ENCODE results near the gene DYNLT3. TPM values are rescaled to one million over a fixed set of nuclear protein-coding genes. Genes with fewer than 3 reads are reported as not detected.

Gene DYNLT3
- total and polyA plus RNA-seq, 2 experiments from 2014 or later: 43.4 to 64.3 TPM

- H3K9ac ChIP-seq: no peak overlapping the region
- H3K36me3 ChIP-seq (ENCODE audit: low read depth): no peaks in the 10 kb centered on the region
- 90 to 98% methylated on average over 3 of the region's 3 CpGs for WGBS, 2 experiments (ENCODE audit: low coverage in 1 of 2, low lambda C conversion rate in 2 of 2, missing lambda C conversion rate in 2 of 2)
- H3K9me3 ChIP-seq (ENCODE audit: low read depth): no peaks in the 10 kb centered on the region
- no peaks in the 10 kb centered on the region for H3K79me2 ChIP-seq (ENCODE audit: insufficient read depth)
- no peak overlapping the region for H3K4me3 ChIP-seq
- no peaks in the 10 kb centered on the region for H4K20me1 ChIP-seq (ENCODE audit: insufficient read depth)
- H3K27me3 ChIP-seq (replicated peaks; ENCODE audit: insufficient read depth): no peaks in the 10 kb centered on the region
- H3K4me2 ChIP-seq (ENCODE audit: unreplicated experiment): no peak overlapping the region
- no peak overlapping the region for H3K27ac ChIP-seq
- no peak overlapping the region for H2AFZ ChIP-seq
- in situ Hi-C loops (cut with MboI): no loop called here
- no peaks in the 10 kb centered on the region for H3F3A ChIP-seq (ENCODE audit: insufficient read depth)
- no peaks in the 10 kb centered on the region for H3K4me1 ChIP-seq (ENCODE audit: insufficient read depth)
- H3K9me2 ChIP-seq (ENCODE audit: insufficient read depth): no peaks in the 10 kb centered on the region
- DNase-seq: no peak
- TF ChIP-seq EZH2 (IDR thresholded peaks at IDR 0.05; ENCODE audit: insufficient read depth, poor library complexity, severe bottlenecking) (no peak), EZH2phosphoT487 (IDR thresholded peaks at IDR 0.05; ENCODE audit: insufficient read depth, low read depth) (no peak)
Measured at GRCh38 chrX:37840931-37841330, 6.4 kb downstream of the DYNLT3 start.

- Histone ChIP-seq H3K36me3 (ENCODE audit: low read depth) (no peaks in the 10 kb centered on the region), H3K79me2 (ENCODE audit: insufficient read depth) (no peaks in the 10 kb centered on the region), H3K4me1 (ENCODE audit: insufficient read depth) (no peaks in the 10 kb centered on the region), H3K4me2 (ENCODE audit: unreplicated experiment) (no peak overlapping the region), H3K9me2 (ENCODE audit: insufficient read depth) (no peaks in the 10 kb centered on the region), H3K9me3 (ENCODE audit: low read depth) (no peaks in the 10 kb centered on the region), H2AFZ (no peak overlapping the region), H3K27me3 (replicated peaks; ENCODE audit: insufficient read depth) (no peaks in the 10 kb centered on the region), H3K4me3 (no peak overlapping the region), H3F3A (ENCODE audit: insufficient read depth) (no peaks in the 10 kb centered on the region), H3K9ac (no peak overlapping the region), H3K27ac (no peak overlapping the region), H4K20me1 (ENCODE audit: insufficient read depth) (no peaks in the 10 kb centered on the region)
- 95 to 98% methylated on average over 4 of the region's 4 CpGs for WGBS, 2 experiments (ENCODE audit: low coverage in 1 of 2, low lambda C conversion rate in 2 of 2, missing lambda C conversion rate in 2 of 2)
- TF ChIP-seq EZH2 (IDR thresholded peaks at IDR 0.05; ENCODE audit: insufficient read depth, poor library complexity, severe bottlenecking): no peak
- TF ChIP-seq EZH2phosphoT487 (IDR thresholded peaks at IDR 0.05; ENCODE audit: insufficient read depth, low read depth): no peak
- in situ Hi-C loops (cut with MboI): no loop called here
- no peak for DNase-seq
Measured at GRCh38 chrX:37834937-37835336, 12.4 kb downstream of the DYNLT3 start.

- Histone ChIP-seq H3K36me3 (ENCODE audit: low read depth) (no peaks in the 10 kb centered on the region), H3K27ac (no peak overlapping the region), H3K4me3 (no peak overlapping the region), H3K4me1 (ENCODE audit: insufficient read depth) (no peaks in the 10 kb centered on the region), H2AFZ (no peak overlapping the region), H3K9ac (no peak overlapping the region), H3K9me2 (ENCODE audit: insufficient read depth) (no peaks in the 10 kb centered on the region), H4K20me1 (ENCODE audit: insufficient read depth) (no peaks in the 10 kb centered on the region), H3K27me3 (replicated peaks; ENCODE audit: insufficient read depth) (no peaks in the 10 kb centered on the region), H3K4me2 (ENCODE audit: unreplicated experiment) (no peak overlapping the region), H3K9me3 (ENCODE audit: low read depth) (no peaks in the 10 kb centered on the region), H3F3A (ENCODE audit: insufficient read depth) (no peaks in the 10 kb centered on the region), H3K79me2 (ENCODE audit: insufficient read depth) (no peaks in the 10 kb centered on the region)
- in situ Hi-C loops (cut with MboI): no loop called here
- TF ChIP-seq EZH2phosphoT487 (IDR thresholded peaks at IDR 0.05; ENCODE audit: insufficient read depth, low read depth) (no peak), EZH2 (IDR thresholded peaks at IDR 0.05; ENCODE audit: insufficient read depth, poor library complexity, severe bottlenecking) (no peak)
- no peak for DNase-seq
- 70 to 71% methylated on average over 1 of the region's 1 CpG for WGBS, 2 experiments (ENCODE audit: low coverage in 1 of 2, low lambda C conversion rate in 2 of 2, missing lambda C conversion rate in 2 of 2)
Measured at GRCh38 chrX:37830371-37830770, 17.0 kb downstream of the DYNLT3 start.

- 27 to 47% methylated on average over 1 of the region's 1 CpG for WGBS, 2 experiments (ENCODE audit: low coverage in 1 of 2, low lambda C conversion rate in 2 of 2, missing lambda C conversion rate in 2 of 2)
- H3K4me2 ChIP-seq (ENCODE audit: unreplicated experiment): no peak overlapping the region
- no peak overlapping the region for H3K4me3 ChIP-seq
- H3K36me3 ChIP-seq (ENCODE audit: low read depth): no peaks in the 10 kb centered on the region
- H3K27ac ChIP-seq: no peak overlapping the region
- H3K27me3 ChIP-seq (replicated peaks; ENCODE audit: insufficient read depth): no peaks in the 10 kb centered on the region
- no peak overlapping the region for H2AFZ ChIP-seq
- no peaks in the 10 kb centered on the region for H3K9me2 ChIP-seq (ENCODE audit: insufficient read depth)
- H3K9me3 ChIP-seq (ENCODE audit: low read depth): no peaks in the 10 kb centered on the region
- H3K4me1 ChIP-seq (ENCODE audit: insufficient read depth): no peaks in the 10 kb centered on the region
- H3K79me2 ChIP-seq (ENCODE audit: insufficient read depth): no peaks in the 10 kb centered on the region
- H3K9ac ChIP-seq: no peak overlapping the region
- H4K20me1 ChIP-seq (ENCODE audit: insufficient read depth): no peaks in the 10 kb centered on the region
- in situ Hi-C loops (cut with MboI): no loop called here
- no peaks in the 10 kb centered on the region for H3F3A ChIP-seq (ENCODE audit: insufficient read depth)
- TF ChIP-seq EZH2phosphoT487 (IDR thresholded peaks at IDR 0.05; ENCODE audit: insufficient read depth, low read depth) (no peak), EZH2 (IDR thresholded peaks at IDR 0.05; ENCODE audit: insufficient read depth, poor library complexity, severe bottlenecking) (no peak)
- no peak for DNase-seq
Measured at GRCh38 chrX:37829721-37830120, 17.6 kb downstream of the DYNLT3 start.
